ENCODE measurements around the gene CD320.
"Not testable (repeated sequence)": the region's sequence is repeated elsewhere in the genome, so short reads cannot be mapped to it uniquely, and the experiment has no call there.

The CD320 gene

DNA sequence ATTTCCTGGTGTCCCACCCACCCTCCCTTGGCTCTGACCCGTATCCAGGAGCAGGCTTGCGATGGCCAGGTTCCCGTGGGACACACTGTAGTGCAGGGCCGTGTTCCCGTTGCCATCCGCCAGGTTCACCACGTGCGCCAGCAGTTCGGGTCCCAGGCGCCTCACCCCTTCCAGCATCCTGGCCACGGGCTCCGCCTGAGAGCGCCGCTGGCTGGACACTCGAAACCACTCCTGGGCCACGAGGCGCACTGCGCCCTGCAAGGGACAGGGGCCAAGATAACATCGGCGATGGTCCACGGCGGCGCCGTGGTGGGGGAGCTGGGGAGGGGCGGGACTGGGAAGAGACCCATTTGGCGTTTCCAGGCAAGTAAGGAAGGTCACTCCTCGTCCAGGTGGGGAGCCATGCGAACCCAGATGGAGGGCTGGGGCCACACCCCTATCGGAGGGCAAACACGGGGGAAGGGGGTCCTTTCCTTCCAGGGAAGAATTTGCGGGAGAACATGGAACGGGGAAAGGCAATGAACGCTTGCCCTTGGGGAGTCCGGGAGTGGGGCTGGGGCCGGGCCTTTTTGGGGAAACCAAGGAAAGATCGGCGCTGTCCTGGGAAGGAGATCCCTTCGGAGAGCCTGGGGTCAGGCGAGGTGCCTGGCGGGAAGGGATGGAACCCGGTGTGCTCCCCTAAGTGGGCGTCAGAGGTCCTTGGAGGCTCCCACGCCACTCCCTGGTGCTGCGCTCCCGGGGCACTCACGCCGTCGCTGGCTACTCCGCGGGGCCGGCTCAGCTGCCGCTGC, 25.0 kb upstream of the CD320 start:
- FAIRE-seq, result no peak

- FAIRE-seq, result no peak
Measured at GRCh38 chr19:8331263-8331845, 23.2 kb upstream of the CD320 start.

- no peak for FAIRE-seq
Measured at GRCh38 chr19:8329996-8330395, 21.8 kb upstream of the CD320 start.

DNA sequence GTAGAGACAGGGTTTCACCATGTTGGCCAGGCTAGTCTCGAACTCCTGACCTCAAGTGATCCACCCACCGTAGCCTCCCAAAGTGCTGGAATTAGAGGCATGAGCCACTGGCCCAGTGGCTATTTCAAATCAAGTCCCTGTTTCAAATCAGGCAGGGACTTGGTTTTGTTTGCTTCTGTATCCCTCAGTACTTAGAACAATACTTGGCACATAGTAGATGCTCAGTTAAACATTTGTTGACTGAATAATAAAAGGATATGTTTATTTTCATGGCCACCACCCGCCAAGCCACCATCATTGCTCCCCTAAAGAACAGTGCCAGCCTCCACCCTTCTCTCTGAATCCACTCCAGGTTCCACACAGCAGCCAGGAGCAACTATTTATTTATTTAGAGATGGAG, 17.3 kb upstream of the CD320 start:
- no peak for FAIRE-seq

DNA sequence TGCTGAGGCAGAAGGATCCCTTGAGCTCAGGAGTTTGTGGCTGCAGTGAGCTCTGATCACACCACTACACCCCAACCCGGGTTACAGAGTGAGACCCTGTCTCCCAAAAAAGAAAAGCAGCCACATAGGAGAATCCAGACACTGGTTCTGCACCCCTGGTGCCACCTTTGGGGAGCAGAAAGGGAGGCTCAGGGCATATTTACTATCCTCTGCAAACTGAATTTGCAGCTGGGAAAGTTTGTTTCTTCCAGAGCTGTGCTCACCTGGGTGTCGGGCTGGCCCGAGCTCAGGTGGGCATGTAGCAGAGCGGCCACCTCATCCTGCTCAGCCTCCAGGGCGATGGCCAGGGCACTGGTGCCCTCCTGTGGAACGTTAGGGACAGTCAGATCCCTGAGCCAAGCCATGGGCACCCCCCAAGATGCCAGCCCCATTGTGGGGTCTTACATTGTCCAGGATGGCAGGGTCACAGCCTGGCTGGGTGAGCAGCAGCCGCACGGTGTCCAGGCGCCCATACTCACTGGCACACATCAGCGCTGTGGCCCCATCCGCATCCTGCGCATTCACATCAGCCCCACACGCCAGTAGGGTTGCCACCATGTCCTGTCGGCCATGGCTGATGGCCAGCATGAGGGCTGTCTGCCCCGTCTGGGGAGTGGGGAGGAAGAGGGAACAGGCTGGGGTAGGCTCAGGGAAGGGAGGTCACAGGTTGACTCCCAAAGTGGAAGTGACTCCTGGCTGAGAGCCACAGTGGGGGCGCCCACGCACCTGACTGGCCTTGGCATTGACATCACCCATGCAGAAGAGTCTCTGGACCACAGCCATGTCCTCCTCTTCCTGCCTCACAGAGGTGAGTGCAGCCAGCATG, 16.3 kb upstream of the CD320 start:
- FAIRE-seq, result no peak

DNA sequence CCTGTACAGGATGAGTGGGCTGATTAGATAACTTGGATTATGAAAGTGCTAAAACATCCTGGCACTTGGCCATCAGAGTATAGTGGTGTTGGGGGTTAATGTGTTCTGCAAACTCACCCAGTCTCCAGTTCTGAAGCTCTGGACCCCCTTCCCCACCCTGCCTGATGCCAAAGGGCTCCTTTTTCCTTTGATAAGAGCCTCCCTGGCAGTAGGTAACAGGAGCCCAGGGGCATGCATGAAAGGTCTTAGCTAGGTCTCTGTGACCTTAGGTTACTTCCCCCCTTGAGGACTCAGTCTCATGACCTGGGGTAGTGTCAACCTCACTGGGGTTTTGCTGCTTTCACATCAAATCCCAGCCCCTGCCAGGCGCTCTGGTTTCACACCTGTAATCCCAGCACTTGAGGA, 15.6 kb upstream of the CD320 start:
- FAIRE-seq, result no peak

DNA sequence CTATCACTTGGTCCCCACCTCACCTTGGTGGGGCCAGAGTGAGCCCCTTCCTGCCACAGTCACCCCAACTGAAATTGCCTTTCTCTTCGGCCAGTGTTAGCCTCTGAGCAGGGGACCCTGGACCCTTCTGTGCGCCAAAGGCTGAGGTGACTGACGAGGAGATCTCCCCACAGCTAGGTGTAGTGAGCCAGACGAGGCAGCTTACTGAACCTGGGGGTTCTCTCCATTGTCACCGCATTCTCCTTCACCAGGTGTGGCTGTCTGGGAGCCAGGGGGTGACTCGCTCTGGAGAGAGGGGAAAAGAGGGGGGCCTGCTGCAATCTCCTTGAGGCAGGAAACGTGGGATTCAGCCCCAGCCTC, 14.5 kb upstream of the CD320 start:
- FAIRE-seq, result no peak

GRCh38 chr19:8321986-8322637, 14.0 kb upstream of the CD320 start:
- no peak for FAIRE-seq

- no peak for FAIRE-seq
Measured at GRCh38 chr19:8321067-8321985, 13.2 kb upstream of the CD320 start, which contains the start of the genes NDUFA7 and RPS28. Gene NDUFA7, minus strand, starts transcription at chr19:8321375. Its CDS starts 17 bp downstream, at chr19:8321358. Gene RPS28, plus strand, starts transcription at chr19:8321496. Its CDS starts 35 bp downstream, at chr19:8321531.

DNA sequence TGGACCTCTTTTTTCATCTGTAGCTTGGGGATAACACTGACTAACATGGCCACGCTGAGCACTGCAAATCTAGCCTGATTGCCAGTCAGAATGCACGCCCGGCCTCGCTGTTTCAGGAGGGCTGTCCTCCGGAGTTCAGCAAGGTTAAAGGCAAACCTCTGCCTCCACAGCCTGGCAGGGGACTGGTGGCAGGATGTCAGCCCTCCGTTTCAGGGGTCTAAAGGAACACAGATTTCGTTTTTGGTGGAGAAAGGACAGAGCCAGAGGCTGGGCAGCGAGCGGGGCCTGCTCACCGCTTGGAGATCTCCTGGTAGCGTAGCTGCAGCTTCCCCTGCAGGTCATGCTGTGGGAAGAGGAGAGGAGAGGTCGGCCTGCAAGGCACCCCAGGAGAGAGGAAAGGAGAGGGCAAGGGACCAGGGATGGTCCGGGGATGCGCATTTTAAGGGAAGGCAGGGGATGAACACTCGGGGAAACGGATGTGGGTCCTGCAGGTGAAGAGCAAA, 12.5 kb upstream of the CD320 start:
- no peak for FAIRE-seq

DNA sequence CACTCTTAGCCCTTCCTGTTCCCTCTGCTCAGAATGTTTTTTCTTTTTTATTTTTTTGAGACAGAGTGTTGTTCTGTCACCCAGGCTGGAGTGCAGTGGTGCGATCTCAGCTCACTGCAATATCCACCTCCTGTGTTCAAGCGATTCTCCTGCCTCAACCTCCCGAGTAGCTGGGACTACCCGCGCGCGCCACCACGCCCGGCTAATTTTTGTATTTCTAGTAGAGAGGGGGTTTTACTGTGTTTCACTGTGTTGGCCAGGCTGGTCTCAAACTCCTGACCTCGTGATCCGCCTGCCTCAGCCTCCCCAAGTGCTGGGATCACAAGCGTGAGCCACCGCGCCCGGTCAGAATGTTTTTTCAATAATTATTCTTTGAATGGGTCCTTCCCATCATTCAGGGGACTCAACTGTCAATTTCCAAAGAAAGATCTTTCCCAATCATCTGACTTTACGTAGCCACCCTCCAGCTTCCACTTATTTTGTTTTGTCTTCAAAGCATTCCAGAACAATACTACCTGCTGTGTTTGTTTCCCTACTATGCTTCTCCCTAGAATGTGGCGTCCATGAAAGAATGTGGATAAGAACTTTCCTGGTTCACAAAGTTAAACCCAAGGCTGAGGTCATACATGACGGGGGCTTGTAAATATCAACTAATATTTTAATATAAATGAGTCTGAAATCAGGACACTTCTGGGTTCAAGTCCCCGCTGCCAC, 11.8 kb upstream of the CD320 start:
- FAIRE-seq, result no peak

GRCh38 chr19:8318835-8319234, 10.7 kb upstream of the CD320 start:
- FAIRE-seq, result not testable (repeated sequence)

DNA sequence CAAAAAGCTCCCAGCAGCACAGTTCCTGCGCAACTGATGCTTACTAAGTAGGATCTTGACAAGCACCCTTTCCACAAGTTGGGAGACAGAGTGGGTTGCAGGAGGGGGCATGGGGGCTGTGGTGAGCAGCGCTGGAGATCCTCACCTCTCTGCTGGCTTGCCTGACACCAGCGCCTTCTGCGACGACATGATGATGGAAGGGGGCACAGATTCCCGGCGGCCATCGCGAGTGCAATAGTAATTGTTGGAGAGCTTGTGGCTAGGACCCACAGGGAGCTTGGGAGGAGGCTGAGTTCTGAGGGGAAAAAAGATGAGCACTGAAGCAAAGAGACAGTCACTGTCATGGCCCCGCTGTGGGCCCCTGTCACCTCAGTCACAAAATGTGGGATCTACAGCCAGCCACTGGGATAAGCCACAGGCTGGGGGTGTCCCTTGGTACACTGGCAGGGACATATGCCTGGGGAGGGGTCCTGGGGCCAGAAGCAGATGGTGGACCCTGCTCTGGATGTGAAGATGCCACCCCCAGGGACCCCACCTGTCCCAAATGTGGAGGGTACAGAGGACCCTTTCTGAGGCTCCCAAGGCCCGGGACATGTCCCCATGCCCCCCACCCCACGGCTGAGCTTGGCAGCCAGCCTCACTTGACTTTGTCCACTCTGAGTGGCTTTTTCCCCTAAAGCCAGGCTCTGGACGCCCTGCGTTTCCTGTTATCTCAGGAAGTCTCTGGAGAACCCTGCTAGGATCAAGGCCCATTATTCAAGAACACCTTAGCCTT, 8.4 kb upstream of the CD320 start:
- FAIRE-seq, result no peak

- not testable (repeated sequence) for FAIRE-seq
Measured at GRCh38 chr19:8314981-8315640, 7.0 kb upstream of the CD320 start.

DNA sequence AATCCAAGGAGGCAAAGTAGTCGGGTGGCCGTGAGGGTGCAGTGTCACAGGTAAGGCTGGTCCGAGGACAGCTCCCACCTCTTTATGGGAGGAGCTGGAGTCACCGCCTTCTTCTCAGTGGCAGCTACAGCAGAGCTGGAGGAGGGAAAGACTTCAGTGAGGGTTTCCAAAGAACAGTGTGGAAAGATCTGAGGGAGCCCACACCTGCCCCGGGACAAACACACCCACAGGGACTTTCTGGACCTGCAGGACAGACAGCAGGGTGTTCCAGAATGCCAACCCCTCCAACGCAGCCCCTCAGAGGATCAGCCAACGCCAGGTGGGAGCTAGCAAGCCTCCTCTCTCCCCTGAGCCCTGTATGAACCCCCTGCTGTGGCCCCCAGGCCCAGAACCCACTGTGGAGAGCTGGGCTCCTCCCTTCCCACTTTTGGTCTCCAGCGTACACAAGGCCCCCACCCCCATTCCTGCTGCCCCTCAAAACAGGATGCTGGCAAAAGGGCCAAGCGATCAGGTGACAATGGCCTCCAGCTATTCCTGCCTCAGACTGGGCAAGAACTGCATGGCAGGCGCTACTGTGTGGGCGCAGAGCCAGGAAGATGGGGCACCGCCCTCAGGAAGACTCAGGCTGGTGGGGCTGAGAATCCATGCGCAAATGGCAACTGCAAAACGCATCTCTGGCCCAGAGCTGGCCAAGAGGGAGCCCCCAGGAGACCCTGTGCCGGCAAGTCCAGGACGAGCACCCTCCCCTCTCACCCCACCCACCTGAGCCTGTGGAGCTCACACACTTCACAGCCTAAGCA, 3.5 kb upstream of the CD320 start:
- FAIRE-seq, result no peak

DNA sequence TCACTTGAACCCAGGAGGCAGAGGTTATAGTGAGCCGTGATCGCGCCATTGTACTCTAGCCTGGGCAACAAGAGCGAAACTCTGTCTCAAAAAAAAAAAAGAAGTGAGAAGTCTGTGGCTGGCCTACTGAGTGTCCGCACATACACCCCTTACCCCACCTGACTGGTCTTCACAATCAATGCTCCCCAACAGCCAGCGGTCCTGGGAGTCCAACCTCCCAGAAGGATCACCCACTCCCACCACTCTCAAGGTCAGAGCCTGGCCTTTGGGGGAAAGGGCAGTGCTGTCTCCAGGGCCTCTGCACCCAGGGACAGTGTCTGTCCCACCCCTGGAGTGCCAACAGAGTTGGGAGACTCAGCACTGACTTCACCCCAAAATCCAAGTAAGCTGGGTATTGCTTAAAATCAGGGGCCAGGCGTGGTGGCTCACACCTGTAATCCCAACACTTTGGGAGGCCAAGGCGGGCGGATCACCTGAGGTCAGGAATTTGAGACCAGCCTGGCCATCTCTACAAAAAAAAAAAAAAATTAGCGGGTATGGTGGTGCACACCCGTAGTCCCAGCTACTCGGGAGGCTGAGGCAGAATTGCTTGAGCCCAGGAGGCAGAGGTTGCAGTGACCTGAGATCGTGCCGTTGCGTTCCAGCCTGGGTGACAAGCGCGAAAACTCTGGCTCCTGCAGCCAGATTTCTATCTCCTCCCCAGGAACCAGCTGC, 2.3 kb upstream of the CD320 start:
- FAIRE-seq, result no peak

DNA sequence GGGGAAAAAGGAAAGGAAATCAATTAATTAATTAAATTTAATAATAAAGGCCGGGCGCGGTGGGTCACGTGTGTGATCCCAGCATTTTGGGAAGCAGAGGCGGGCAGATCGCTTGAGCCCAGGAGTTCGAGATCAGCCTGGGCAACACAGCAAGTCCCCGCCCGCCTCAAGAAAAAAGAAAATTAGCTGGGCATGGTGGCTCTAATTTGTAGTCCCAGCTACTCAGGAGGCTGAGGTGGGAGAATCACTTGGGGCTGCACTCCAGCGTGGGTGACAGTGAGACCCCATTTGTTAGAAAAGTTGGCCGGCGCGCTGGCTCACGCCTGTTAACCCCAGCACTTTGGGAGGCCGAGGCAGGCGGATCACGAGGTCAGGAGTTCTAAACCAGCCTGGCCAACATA, 733 bp upstream of the CD320 start:
- FAIRE-seq, result no peak

GRCh38 chr19:8307400-8307964, 676 bp downstream of the CD320 start:
- no peak for FAIRE-seq
